ENCODE data around the gene DLG2. TPM values are rescaled to one million over a fixed set of nuclear protein-coding genes. Genes with fewer than 3 reads are reported as not detected.

Gene DLG2
- total RNA-seq, 1 donor from 2014 or later = 0.17 TPM

GRCh38 chr11:83493917-83494316 lies 2133.2 kb downstream of the DLG2 start:
- no peak for TF ChIP-seq CTCF (conservative IDR thresholded peaks at IDR 0.05; ENCODE audit: low read depth, low read length)
- no peak for DNase-seq (ENCODE audit: low read depth)
- no peak overlapping the region for H3K4me3 ChIP-seq (ENCODE audit: low read depth, low read length)

- no peak for TF ChIP-seq CTCF (conservative IDR thresholded peaks at IDR 0.05; ENCODE audit: low read depth, low read length)
- no peak overlapping the region for H3K4me3 ChIP-seq (ENCODE audit: low read depth, low read length)
- DNase-seq (ENCODE audit: low read depth) = no peak
These were observed 2134.1 kb downstream of the DLG2 start for GRCh38 chr11:83493034-83493433.

- TF ChIP-seq CTCF (conservative IDR thresholded peaks at IDR 0.05; ENCODE audit: low read depth, low read length) = no peak
- H3K4me3 ChIP-seq (ENCODE audit: low read depth, low read length) = no peak overlapping the region
- no peak for DNase-seq (ENCODE audit: low read depth)
These were observed 2143.3 kb downstream of the DLG2 start for GRCh38 chr11:83483808-83484207.

- no peak for TF ChIP-seq CTCF (conservative IDR thresholded peaks at IDR 0.05; ENCODE audit: low read depth, low read length)
- H3K4me3 ChIP-seq (ENCODE audit: low read depth, low read length) = no peak overlapping the region
- DNase-seq (ENCODE audit: low read depth) = peak; percentile 46
These were observed 2146.3 kb downstream of the DLG2 start for GRCh38 chr11:83480811-83481210.

GRCh38 chr11:83480251-83480650 lies 2146.9 kb downstream of the DLG2 start:
- no peak overlapping the region for H3K4me3 ChIP-seq (ENCODE audit: low read depth, low read length)
- no peak for TF ChIP-seq CTCF (conservative IDR thresholded peaks at IDR 0.05; ENCODE audit: low read depth, low read length)
- DNase-seq (ENCODE audit: low read depth) = no peak

- H3K4me3 ChIP-seq (ENCODE audit: low read depth, low read length) = no peak overlapping the region
- DNase-seq (ENCODE audit: low read depth) = no peak
- TF ChIP-seq CTCF (conservative IDR thresholded peaks at IDR 0.05; ENCODE audit: low read depth, low read length) = no peak
These were observed 2149.4 kb downstream of the DLG2 start for GRCh38 chr11:83477772-83478171.

GRCh38 chr11:83475760-83476159 lies 2151.4 kb downstream of the DLG2 start:
- no peak for DNase-seq (ENCODE audit: low read depth)
- no peak overlapping the region for H3K4me3 ChIP-seq (ENCODE audit: low read depth, low read length)
- no peak for TF ChIP-seq CTCF (conservative IDR thresholded peaks at IDR 0.05; ENCODE audit: low read depth, low read length)

Data from epithelial cell of proximal tubule (primary cell).